ENCODE measurements around the gene CPEB3.
"Not testable (repeated sequence)": the region's sequence is repeated elsewhere in the genome, so short reads cannot be mapped to it uniquely, and the experiment has no call there.

The CPEB3 gene

DNA sequence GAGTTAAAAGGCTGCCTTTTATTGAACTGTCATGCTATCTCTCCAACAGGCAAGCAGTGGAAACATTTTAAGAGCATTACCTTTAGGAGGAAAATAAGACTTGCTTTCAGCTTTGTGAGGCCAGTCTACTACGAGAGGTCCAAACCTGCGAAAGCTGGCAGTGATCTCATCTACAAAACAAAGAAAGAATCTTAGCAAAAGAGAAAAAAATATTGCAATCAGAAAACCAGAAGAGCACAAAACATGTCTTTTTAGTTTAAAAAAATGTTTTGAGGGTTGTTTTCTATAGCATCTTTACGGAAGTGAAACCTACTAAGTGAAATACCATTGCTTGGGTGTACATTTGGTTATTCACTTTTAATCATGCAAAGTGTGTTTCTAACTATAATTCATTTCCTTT lies 147.9 kb downstream of the CPEB3 start:
- DNase-seq (ENCODE audit: low read depth in 2 of 2), result no peak

DNA sequence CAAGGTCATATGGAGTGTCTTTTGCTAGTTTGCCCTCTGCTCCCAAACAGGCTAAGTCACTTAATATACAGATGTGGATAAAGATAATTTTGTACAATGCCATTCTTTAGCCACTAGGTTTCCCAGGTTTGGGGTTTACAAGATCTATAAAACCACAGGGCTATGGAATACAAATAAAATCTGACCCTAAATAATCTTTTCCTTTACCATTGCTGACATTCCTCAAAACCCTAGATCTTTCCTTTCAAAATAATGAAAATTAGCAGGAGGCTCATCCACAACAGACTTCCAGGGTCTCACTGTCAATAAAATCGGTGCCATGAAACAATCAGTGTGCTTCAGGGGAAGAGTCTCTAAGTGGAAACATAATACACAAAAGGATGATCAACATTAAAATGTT lies 148.4 kb downstream of the CPEB3 start:
- DNase-seq (ENCODE audit: low read depth in 2 of 2), result no peak

DNA sequence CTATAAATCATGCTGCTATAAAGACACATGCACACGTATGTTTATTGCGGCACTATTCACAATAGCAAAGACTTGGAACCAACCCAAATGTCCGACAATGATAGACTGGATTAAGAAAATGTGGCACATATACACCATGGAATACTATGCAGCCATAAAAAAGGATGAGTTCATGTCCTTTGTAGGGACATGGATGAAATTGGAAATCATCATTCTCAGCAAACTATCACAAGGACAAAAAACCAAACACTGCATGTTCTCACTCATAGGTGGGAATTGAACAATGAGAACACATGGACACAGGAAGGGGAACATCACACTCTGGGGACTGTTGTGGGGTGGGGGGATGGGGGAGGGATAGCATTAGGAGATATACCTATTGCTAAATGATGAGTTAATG lies 149.7 kb downstream of the CPEB3 start:
- not testable (repeated sequence) for DNase-seq (ENCODE audit: low read depth in 2 of 2)

DNA sequence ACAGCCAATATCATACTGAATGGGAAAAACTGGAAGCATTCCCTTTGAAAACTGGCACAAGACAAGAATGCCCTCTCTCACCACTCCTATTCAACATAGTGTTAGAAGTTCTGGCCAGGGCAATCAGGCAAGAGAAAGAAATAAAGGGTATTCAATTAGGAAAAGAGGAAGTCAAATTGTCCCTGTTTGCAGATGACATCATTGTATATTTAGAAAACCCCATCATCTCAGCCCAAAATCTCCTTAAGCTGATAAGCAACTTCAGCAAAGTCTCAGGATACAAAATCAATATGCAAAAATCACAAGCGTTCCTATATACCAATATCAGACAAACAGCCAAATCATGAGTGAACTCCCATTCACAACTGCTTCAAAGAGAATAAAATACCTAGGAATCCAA lies 156.8 kb downstream of the CPEB3 start:
- not testable (repeated sequence) for DNase-seq (ENCODE audit: low read depth in 2 of 2)

DNA sequence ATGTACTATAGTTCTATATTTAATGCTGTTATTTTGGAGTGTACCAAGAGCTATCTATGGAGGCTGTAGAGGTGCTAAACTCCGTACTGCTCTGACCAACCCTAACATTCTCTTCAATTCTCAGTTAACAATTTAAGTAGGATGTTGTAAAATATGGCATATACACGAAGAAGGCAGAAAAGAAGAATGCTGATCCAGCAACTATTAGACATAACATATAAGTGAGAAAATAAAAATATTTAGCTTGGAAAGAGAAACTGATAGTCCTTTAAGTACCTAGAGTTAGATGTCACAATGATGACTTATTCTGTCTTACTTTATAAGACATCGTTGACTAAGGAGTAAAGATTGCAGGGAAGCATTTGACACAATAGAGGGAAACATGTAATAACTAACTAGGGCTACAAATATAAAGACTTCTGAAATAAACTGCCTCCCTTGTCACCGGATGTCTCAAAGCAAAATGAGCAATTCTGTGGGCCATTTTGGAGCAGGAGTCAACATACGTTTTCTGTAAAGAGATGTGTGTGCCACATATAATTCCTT lies 159.5 kb downstream of the CPEB3 start:
- DNase-seq (ENCODE audit: low read depth in 2 of 2), result no peak

DNA sequence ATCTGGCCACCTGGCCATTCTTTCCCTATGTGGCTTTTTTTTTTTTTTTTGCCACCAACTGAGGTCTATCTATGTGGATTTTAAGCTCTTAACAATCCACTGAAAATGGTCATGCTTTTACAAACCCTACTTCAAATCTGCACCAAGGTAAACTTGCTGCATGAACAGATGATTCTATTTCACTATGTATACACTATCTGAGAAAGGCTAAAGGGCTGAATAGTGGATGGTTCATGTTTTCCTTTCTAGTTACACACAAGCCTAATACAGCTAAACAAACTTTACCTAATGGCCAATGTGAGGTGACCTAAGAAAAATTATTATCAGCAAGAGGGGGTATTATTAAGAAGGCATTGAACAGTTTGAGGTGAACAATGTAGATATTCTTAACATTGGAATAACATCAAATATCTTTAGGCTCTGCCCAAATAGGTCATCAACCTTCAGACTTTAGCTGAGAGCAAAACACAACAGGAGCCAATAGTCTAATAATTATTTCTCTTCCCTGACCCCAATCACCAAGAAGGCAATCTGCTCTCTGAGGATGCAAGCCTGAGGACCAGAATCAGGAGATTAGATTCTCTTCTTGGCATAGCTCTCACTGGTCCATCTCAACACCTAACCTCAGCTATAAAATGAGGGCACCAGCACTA lies 160.1 kb downstream of the CPEB3 start:
- no peak for DNase-seq (ENCODE audit: low read depth in 2 of 2)

DNA sequence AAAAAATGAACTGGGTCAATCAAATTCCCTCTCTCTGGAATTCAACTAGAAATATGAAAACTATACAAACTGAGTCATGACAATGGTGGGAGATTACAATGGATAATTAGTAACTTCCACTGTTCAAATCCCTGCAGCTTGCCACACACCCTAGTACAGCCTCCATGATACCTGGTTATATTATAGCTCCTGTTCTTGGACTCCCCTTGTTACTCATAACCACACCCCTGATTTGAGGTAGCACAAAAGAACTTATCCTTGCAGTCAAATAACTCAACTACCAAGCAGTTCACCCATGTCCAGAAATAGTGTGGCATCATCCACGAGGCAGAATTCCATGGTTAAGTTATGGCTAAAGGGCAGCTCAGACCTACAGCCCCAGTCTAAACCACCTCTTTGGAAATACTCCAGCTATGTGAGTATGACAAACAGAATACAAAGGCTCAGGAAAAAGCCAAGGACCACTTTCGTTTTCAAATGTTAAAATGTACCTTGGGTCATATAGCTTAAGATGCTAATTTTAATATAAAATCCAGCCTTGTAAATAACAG lies 164.7 kb downstream of the CPEB3 start:
- no peak for DNase-seq (ENCODE audit: low read depth in 2 of 2)

DNA sequence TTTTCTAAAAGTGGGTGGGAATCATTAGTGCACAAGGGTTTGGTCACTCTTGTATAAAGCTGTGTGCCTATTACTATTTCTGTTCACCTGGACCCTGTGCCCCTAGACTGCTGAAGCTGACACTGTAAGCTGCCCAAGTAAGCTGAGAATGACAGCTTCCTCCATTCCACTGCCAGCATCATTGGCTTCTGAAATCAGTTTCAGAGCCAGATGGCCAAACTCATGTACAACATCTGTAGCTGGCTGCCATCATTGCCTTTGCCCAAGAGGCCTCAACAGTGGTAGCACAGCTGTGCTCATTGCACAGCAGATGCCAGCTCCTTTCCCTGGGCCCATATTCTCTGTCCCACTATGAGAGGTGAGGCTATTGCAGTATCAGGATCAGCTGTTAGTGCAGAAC lies 165.7 kb downstream of the CPEB3 start:
- no peak for DNase-seq (ENCODE audit: low read depth in 2 of 2)

DNA sequence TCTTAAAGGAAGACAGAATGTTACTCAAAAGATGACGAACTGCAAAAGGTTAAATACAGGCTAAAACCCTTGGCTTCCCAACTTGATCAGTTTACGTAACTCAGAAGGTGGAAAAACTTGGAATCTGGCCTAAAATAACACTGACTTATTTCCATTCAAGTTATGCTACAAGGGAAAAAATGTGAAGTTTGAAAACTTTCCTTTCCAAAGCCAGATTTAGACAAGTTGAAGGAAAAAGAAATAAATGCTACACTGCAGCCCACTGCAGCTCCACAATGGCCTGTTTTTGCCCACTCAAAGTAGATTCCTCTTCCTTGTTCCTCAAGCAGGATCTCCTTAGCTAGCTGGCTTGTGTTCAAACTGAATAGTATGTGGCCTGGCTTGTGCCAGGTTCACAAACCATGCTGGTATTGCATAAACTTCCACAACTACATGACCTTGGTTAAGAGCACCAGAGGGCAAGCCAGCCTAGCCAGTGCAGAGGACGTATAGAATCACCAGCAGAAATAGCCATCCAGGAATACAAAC lies 166.2 kb downstream of the CPEB3 start:
- DNase-seq (ENCODE audit: low read depth in 2 of 2), result peak; percentile 34 to 44

DNA sequence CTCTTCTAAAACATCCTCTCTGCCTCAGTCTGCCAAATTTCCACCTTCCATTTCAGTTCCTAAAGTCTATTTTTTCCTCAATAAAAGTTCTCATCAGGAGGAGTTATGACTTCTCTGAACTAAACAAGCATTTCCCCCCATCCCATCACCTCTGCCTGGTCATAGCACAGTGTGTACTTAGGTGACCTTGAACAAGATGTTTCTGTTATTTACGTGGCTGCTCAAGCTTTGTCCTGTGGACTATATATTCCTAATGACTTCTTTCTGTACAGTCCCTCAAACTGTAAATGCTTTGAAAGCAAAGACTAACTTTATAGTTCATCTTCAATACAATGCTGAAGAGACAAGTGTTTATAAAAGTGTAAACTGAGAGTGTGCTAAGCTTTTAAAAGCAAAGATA lies 166.9 kb downstream of the CPEB3 start:
- no peak for DNase-seq (ENCODE audit: low read depth in 2 of 2)

DNA sequence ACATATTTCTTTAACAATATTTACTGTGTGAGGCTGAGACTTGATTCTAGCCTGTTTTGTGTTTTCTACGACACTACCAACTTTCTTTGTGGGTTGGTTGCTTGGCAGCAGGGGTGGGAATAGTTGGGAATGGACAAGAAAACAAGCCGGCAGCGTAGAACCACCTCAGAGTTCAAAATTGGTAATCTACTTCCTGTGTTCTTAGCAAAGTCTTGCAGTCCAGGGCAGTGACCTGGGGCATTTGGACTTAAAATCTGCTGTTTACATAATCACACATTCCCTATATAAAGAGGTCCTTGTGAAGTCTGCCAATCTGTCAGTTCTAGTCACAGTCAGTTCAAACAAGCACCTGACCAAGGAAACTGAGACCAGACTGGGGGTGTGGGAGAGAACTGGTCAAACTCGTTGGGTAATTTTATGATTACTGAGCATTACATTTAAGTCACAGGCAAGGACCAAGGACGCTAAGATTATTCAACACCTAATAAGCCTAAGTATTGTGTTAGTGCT lies 167.9 kb downstream of the CPEB3 start:
- DNase-seq (ENCODE audit: low read depth in 2 of 2), result no peak

DNA sequence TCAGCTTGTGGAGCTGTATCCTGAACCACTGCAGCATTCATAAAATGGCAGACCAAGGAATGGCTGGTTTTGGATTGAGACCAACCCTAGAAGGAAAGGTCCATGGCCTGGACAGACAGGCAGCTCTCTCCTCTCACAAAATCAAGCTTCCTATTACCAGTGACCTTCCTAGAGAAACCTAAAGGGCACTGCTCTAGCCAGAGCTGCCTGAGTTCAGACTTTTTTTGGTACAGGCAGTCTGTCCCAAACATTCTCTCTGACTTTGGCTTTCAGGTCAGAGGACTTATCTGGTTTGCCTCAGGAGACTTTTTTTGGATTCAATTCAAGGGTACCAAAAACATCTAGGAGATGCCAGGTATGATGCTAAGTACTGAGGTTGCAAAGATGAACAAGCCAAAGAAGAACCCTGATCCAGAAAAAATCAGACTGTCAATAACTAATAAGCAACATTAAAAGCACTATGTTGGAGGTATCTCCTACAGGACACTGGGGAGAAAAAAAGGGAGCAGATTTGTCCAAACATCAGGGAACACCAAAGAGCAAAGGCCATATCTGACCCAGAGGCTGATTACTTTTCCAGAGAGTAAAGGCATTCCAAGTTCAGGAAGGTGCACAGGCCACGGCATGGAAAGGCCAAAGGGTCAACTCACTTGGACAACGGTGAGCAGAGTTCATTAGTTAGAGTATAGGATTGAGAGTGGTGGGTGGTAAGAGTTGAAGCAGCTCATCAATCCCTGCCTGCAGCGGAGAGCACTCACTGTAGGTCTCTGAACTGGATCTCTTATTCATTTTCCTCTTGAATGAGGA lies 169.0 kb downstream of the CPEB3 start:
- no peak for DNase-seq (ENCODE audit: low read depth in 2 of 2)

DNA sequence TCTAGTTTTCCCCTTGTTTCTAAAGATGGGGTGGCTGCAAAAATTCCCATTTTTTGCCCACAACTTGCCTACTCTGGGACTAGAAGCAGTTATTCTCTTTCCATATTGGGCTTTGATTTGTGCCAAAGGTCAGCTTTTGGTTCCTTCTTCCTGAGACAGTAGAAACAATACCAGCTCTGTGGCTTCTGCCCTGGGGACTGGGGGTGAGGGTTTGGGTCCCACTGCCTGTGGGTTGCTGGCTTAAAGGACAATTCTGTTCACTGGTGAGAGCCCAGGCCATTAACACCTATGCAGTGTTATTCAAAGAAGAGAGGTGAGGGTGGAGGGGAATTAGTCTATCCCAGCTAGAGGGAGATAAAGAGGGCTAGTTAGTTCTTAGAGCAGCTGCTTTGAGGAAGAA lies 171.5 kb downstream of the CPEB3 start:
- DNase-seq (ENCODE audit: low read depth in 2 of 2), result no peak

DNA sequence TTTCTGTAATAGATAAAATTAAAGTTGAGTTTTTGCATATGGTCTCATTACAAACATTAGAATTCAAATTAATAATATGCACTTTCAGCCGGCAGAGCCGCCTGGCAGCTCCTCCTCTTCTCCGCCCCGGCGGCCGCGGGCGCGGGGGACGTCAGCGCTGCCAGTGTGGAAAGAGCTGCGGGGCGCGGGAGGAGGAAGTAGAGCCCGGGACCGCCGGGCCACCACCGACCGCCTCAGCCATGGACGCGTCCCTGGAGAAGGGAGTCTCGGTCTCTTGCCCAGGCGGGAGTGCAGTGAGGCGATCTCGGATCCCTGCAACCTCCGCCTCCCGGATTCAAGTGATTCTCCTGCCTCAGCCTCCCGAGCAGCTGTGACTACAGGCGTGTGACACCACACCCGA lies 176.0 kb downstream of the CPEB3 start:
- not testable (repeated sequence) for DNase-seq (ENCODE audit: low read depth in 2 of 2)

DNA sequence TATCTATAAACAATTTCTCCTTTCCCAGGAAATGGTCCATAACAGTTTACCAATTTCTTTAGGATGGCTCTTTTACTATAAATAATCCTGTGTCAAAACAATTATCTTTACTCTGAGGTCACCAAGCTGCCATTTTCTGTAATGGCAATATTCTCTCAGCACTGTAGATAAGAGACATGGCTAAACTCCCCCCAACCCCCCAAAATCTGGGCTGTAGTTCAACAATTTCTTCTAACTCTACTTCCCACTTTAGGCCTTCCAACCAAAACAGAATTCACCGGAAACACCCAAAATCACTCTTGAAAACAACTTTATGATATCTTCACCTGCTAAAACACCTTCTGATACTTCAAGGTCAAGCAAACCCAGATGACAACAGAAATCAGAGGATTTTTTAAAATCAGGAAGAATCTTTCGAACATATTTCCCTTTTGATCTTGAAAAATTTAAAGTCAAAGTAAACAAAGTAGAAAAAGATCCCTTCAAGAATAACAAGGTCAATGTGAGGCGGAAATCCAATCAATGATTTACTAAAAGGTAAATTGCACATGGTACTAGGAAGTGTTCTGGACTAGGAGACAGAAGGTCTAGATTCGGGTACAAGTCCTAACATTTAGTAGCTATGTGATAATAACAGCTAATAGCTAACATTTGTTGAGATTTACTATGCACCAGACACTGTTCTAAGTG lies 176.8 kb downstream of the CPEB3 start:
- DNase-seq (ENCODE audit: low read depth in 2 of 2), result no peak

DNA sequence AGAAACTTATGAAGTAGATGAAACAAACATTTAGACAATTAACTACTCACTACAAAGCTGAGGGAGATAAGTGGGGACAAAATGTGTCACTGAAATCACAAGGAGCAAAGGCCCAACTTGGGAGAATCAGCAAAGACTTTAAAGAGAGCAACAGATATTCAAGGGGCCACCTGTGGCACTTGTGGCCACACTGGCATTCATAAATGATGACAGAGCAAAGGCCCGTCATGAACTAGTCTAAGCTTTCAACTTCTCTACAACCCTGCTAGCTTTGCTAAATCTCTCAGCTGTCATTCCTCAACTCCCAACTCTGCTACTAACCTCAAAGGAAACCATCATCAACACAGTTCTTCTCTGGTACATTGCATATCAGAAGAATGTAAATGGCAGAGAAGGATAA lies 178.4 kb downstream of the CPEB3 start:
- DNase-seq (ENCODE audit: low read depth in 2 of 2), result no peak

DNA sequence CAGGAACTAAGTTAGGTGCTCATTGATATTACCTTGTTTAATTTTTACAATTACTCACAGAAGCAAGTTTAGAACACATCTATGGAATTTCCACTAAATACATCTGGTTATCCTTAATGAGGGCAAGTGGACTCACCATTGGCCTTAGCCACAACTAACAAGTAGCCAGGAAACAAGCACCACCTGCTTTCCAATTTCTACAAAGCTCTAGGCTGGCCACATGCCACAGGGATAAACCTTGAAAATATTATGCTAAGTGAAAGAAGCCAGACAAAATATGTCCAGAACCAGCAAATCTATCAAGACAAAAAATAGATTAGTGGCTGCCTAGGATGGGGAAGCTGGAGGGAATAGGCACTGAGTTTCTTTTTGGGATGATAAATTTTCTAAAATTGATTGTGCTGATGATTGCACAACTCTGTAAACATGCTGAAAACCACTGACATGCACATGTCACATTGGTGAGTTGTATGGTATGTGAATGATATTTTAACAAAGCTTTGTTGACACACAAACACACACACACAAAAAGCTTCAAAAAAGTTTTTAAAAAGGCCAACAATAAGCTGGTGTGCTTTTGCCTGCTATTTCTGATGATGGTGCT lies 179.4 kb downstream of the CPEB3 start:
- DNase-seq (ENCODE audit: low read depth in 2 of 2), result no peak

DNA sequence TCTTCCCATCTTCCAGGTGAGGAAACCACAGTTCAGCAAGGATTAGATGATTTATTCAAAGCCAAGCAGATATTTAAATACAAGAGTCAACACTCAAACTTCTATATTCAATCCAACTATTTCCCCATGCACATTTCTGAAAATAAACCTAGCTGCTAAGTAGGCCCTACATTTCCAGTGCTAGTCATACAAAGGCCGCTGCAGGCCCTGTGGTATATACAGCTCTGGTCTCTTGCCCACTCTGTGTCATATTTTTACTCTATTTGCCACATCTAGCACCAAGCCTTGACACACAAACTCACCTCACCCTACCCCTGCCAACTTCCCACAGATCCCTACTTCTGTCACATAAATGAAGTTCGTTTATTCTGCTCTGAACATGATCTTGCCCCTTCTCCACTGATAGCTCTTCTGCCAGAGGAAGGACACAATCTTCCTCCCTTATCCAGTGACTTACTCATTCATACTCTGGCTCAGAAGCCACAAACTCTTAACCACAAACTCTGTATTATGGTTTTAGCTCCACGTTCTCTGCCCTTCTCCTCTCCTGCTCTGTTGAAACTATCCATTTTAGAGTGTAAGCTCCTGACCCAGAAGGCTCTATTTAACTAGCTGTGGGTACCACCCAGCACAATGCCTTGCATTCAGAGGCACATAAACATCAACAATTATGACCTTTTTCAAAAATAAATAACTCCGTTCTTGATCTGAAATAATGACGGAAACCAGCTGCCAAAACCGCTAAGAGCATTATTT lies 180.7 kb downstream of the CPEB3 start:
- no peak for DNase-seq (ENCODE audit: low read depth in 2 of 2)

DNA sequence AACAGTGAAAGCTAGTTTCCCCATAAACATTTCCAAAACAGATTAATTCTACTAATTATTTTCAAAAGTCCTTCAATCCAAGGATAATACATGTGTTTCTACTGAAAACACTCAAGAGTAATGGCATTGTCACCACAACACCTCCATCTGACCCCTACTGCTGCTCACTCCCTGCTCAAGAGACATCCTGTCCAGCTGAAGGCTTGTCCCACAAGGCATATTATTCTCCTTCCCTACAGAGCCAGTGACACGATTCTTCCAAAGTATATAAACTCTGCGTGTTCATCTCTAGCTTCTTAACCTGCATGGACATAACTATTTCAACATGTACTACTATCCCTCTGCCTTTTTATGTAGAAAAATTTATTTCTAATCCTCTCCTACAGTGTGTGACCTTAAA lies 182.1 kb downstream of the CPEB3 start:
- no peak for DNase-seq (ENCODE audit: low read depth in 2 of 2)

DNA sequence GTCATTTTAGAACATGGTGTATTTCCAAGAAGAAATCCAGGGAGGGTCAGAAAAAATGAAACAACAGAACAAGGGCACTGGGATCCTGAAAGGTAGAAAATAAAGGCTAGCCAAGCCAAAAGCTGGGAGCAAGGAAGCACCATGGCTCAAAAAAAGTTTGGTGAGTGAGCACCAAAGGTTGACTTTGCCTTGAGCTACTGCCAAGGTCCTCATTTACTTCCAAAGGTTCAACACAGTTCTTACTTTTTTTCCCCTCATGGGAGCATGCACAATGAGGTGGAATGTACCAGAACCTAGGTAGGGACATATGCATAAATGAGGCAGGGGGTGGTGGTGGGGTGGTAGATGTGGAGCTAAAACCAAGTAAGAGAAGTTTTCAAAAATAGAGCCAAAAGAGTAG lies 182.8 kb downstream of the CPEB3 start:
- DNase-seq (ENCODE audit: low read depth in 2 of 2), result no peak

Data from fibroblast of skin of left biceps (primary cell).